HG02970 (cell line): ENCODE data around the gene C22orf42.
"Not testable (repeated sequence)": the region's sequence is repeated elsewhere in the genome, so short reads cannot be mapped to it uniquely, and the experiment has no call there.

Source experiments
- ATAC-seq: cut with Tn5 transposase; IDR thresholded peaks from one replicate; pipeline ENCODE4 v1.9.1; 2021; ENCODE audit warnings: mild to moderate bottlenecking, moderate library complexity, moderate number of reproducible peaks; ENCODE audit not compliant: unreplicated experiment, low FRiP score

Gene C22orf42

GRCh38 chr22:32158712-32159533, at the start of gene C22orf42:
Gene C22orf42, minus strand, starts transcription at chr22:32159303. Its CDS starts 88 bp downstream, at chr22:32159215.
- no peak for ATAC-seq

- ATAC-seq, result no peak
Measured at GRCh38 chr22:32208681-32209080, 49.6 kb upstream of the C22orf42 start.

- ATAC-seq, result no peak
Measured at GRCh38 chr22:32207971-32208480, 48.9 kb upstream of the C22orf42 start.

- no peak for ATAC-seq
Measured at GRCh38 chr22:32206774-32207758, 48.0 kb upstream of the C22orf42 start.

- ATAC-seq, result no peak
Measured at GRCh38 chr22:32205974-32206773, 47.1 kb upstream of the C22orf42 start.

GRCh38 chr22:32204856-32205722, 46.0 kb upstream of the C22orf42 start, which contains the start of gene RFPL2:
Gene RFPL2, minus strand, starts transcription at chr22:32205073. Its CDS starts 2,622 bp downstream, at chr22:32202451.
- no peak for ATAC-seq

- no peak for ATAC-seq
Measured at GRCh38 chr22:32204040-32204855, 45.1 kb upstream of the C22orf42 start.

- no peak for ATAC-seq
Measured at GRCh38 chr22:32203181-32204039, 44.3 kb upstream of the C22orf42 start.

GRCh38 chr22:32202539-32203180, 43.6 kb upstream of the C22orf42 start:
- no peak for ATAC-seq

- ATAC-seq, result no peak
Measured at GRCh38 chr22:32202161-32202538, 43.0 kb upstream of the C22orf42 start.

- no peak for ATAC-seq
Measured at GRCh38 chr22:32200752-32201151, 41.6 kb upstream of the C22orf42 start.

- ATAC-seq, result no peak
Measured at GRCh38 chr22:32199961-32200360, 40.9 kb upstream of the C22orf42 start.

- ATAC-seq, result no peak
Measured at GRCh38 chr22:32199341-32199740, 40.2 kb upstream of the C22orf42 start.

GRCh38 chr22:32197553-32198226, 38.6 kb upstream of the C22orf42 start:
- ATAC-seq, result not testable (repeated sequence)

GRCh38 chr22:32195900-32196299, 36.8 kb upstream of the C22orf42 start:
- not testable (repeated sequence) for ATAC-seq

GRCh38 chr22:32193346-32193745, 34.2 kb upstream of the C22orf42 start:
- ATAC-seq, result not testable (repeated sequence)
